HG03108 (cell line): ENCODE measurements around the gene MCTP2.

Experiments used
- ATAC-seq: cut with Tn5 transposase; IDR thresholded peaks from one replicate; pipeline ENCODE4 v1.9.1; 2021; ENCODE audit warnings: moderate library complexity; ENCODE audit not compliant: unreplicated experiment

MCTP2 gene

GRCh38 chr15:94523873-94524272 lies 292.5 kb downstream of the MCTP2 start:
- no peak for ATAC-seq

DNA sequence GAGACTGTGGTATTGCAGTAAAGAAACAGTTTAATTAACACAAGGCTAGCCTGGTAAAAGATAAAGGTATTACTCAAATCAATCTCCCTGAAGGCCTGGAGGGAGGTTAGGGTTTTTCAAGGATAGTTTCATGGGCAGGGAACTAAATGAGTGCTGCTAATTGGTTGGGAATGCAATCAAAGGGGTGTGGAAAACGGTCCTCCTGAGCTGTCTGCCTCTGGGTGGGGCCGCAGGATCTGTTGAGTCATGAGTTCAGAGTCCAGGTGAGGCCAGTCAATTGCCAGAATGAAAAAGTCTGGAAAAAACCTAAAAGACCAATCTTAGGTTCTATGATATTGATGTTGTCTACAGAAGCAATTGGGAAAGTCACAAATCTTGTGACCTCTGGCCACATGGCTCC lies 293.2 kb downstream of the MCTP2 start:
- ATAC-seq = no peak

GRCh38 chr15:94526071-94526689 lies 294.8 kb downstream of the MCTP2 start:
- ATAC-seq = no peak

DNA sequence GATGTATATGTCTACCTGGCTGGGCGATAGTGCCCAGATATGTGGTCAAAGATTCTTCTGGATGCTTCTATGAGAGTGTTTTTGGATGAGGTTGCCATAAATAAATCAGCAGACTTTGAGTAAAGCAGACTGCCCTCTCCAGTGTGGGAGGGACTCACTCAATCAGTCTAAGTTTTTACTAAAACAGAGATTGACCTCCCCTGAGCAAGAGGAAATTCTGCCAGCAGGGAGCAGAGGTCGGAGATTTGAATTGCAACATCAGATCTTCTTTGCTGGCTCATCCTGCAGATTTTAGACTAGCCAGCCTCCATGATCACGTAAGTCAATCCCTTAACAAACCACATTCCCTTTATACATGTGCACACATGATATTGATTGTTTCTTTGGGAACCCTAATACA lies 300.9 kb downstream of the MCTP2 start:
- ATAC-seq = no peak
